Keratinocyte (primary cell): Measurements from ENCODE around the gene SLC19A1.

Experiments used
- CTCF ChIP-seq, 3 experiments: IDR thresholded peaks in 1 of 3; conservative IDR thresholded peaks in 1 of 3; optimal IDR thresholded peaks in 1 of 3; 2 replicates in 2 of 3; 3 replicates in 1 of 3; pipeline versions ENCODE3 to v1.5.1; 2011; ENCODE audit warnings: low read length in 3 of 3, mild to moderate bottlenecking in 3 of 3, moderate library complexity in 2 of 3, control low read depth in 1 of 3, inconsistent platforms in 1 of 3; ENCODE audit not compliant: insufficient read depth in 2 of 3; ENCODE audit errors: extremely low read depth in 1 of 3
- EZH2 ChIP-seq: IDR thresholded peaks from one replicate; pipeline ENCODE4 v1.6.1; 2012; ENCODE audit warnings: inconsistent platforms, mild to moderate bottlenecking, low read length, moderate library complexity

- TF ChIP-seq CTCF (optimal IDR thresholded peaks at IDR 0.05 in 1 of 3, IDR thresholded peaks at IDR 0.05 in 1 of 3, conservative IDR thresholded peaks at IDR 0.05 in 1 of 3; ENCODE audit: extremely low read depth in 1 of 3, insufficient read depth in 2 of 3, low read length in 3 of 3) = no peak
- TF ChIP-seq EZH2 = no peak
Observed at GRCh38 chr21:45473496-45474322, 68.5 kb downstream of the SLC19A1 start.
